Left ventricle myocardium inferior (tissue), 1 donor: ENCODE data around the gene DDX10. TPM values are rescaled to one million over a fixed set of nuclear protein-coding genes. Genes with fewer than 3 reads are reported as not detected.

ENCODE experiments used
- DNase-seq: peaks from one replicate; pipeline ENCODE4 v3.0.0-alpha.2; 2020
- H3K27ac ChIP-seq: fragments of 200-600 bp; replicated peaks from 2 replicates; pipeline ENCODE4 v1.8.0; 2021
- H3K27me3 ChIP-seq: fragments of 200-600 bp; 2 replicates; pipeline ENCODE4 v1.8.0; 2021; ENCODE audit warnings: low read depth
- H3K36me3 ChIP-seq: fragments of 200-600 bp; 2 replicates; pipeline ENCODE4 v1.8.0; 2021
- H3K4me1 ChIP-seq: fragments of 200-600 bp; 2 replicates; pipeline ENCODE4 v1.8.0; 2021
- H3K4me3 ChIP-seq: fragments of 200-600 bp; 2 replicates; pipeline ENCODE4 v1.8.0; 2021; ENCODE audit warnings: mild to moderate bottlenecking, moderate library complexity
- H3K9me3 ChIP-seq: fragments of 200-600 bp; replicated peaks from 2 replicates; pipeline ENCODE4 v1.8.0; 2021
- CTCF ChIP-seq: fragments of 200-600 bp; IDR thresholded peaks from 2 replicates; pipeline ENCODE4 v1.8.0; 2021; ENCODE audit warnings: antibody characterized with exemption, mild to moderate bottlenecking, borderline replicate concordance
- intact Hi-C: fragments of 100-400 bp; cut with micrococcal nuclease; formaldehyde crosslinking; loops from one replicate; pipeline ENCODE4 v1.11.0; 2022
- total RNA-seq: library from RNA; stranded (reverse); fragmentation: NEBNext Ultra II Directional; extraction: Animal tissue kit (Norgen Biotek cat#: 25700); gene quantifications from one replicate; pipeline ENCODE4 v1.2.1, GENCODE V29; 2021
- donor health status: DM: no; HTN: yes; CAD: no; lungs with severe emphysema.

Gene DDX10
- total RNA-seq, 1 donor from 2014 or later: 11.7 TPM

- intact Hi-C loops: no loop called here
- TF ChIP-seq CTCF: no peak
Observed at GRCh38 chr11:108743851-108744250, 79.0 kb downstream of the DDX10 start.

GRCh38 chr11:108748968-108749367 is 84.1 kb downstream of the DDX10 start:
- no peak for TF ChIP-seq CTCF
- no peaks in the 10 kb centered on the region for H3K9me3 ChIP-seq
- H3K4me3 ChIP-seq: no peak overlapping the region
- no peak overlapping the region for H3K27ac ChIP-seq
- no peak for DNase-seq
- intact Hi-C loops: no loop called here
- H3K27me3 ChIP-seq: no peaks in the 10 kb centered on the region
- no peaks in the 10 kb centered on the region for H3K36me3 ChIP-seq
- peaks cover under 1% of the 10 kb centered on the region for H3K4me1 ChIP-seq

More at GRCh38 chr11:108743851-108744250, 79.0 kb downstream of the DDX10 start:
- H3K27me3 ChIP-seq: no peaks in the 10 kb centered on the region
- DNase-seq: no peak
- H3K9me3 ChIP-seq: peaks cover 12% of the 10 kb centered on the region
- H3K4me3 ChIP-seq: no peak overlapping the region
- H3K36me3 ChIP-seq: no peaks in the 10 kb centered on the region
- H3K4me1 ChIP-seq: peaks cover 9% of the 10 kb centered on the region
- no peak overlapping the region for H3K27ac ChIP-seq

GRCh38 chr11:108751444-108751843 is 86.6 kb downstream of the DDX10 start:
- H3K4me3 ChIP-seq: no peak overlapping the region
- H3K4me1 ChIP-seq: peaks cover 19% of the 10 kb centered on the region
- no peak for DNase-seq
- no peaks in the 10 kb centered on the region for H3K27me3 ChIP-seq
- TF ChIP-seq CTCF: no peak
- H3K27ac ChIP-seq: no peak overlapping the region
- no peaks in the 10 kb centered on the region for H3K36me3 ChIP-seq
- H3K9me3 ChIP-seq: no peaks in the 10 kb centered on the region
- intact Hi-C loops: no loop called here

- Histone ChIP-seq H3K4me3 (no peak overlapping the region), H3K9me3 (no peaks in the 10 kb centered on the region), H3K4me1 (peaks cover 24% of the 10 kb centered on the region), H3K27ac (no peak overlapping the region), H3K36me3 (no peaks in the 10 kb centered on the region), H3K27me3 (no peaks in the 10 kb centered on the region)
- intact Hi-C loops: no loop called here
- no peak for DNase-seq
- no peak for TF ChIP-seq CTCF
Observed at GRCh38 chr11:108752297-108752751, 87.5 kb downstream of the DDX10 start.

DNA sequence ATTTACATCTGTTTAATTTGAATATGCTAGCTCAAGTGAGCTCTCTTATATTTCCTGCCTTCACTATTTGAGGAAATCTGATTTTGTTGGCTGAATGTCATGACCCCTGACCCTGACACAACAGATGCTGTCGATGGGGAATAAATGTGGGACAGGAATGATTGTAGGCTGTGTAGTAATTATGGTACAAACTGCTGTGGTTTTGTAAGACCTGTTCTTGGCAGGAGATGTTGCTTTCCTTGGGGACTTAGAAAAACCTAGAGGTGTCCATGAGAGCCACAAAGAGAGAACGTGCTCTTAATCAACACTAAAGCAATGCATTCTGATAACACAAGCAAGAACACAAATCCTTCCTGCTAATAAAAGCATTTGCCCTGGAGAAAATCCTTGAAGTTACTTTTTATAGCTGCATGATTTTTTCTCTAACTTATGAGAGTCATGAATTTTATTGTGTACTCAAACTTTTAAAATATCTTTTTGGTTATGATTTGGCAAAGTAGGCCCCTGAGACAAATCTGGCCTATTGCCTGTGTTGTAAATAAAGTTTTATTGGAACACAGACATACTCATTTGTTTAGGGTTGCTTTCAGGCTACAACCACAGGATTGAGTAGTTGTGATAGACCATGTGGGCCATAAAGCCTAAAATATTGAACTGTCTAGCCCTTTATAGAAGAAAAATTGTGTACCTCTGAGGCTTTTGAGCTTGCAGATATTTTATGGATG is 90.2 kb downstream of the DDX10 start:
- Histone ChIP-seq H3K4me1 (peaks cover 30% of the 10 kb centered on the region), H3K27ac (peak overlapping the region; percentile 28), H3K9me3 (no peaks in the 10 kb centered on the region), H3K36me3 (no peaks in the 10 kb centered on the region), H3K4me3 (no peak overlapping the region), H3K27me3 (no peaks in the 10 kb centered on the region)
- DNase-seq: no peak
- intact Hi-C loops: no loop called here
- TF ChIP-seq CTCF: no peak
